Duodenal mucosa (tissue), 2 donors: ENCODE measurements around the gene NFATC1.
"Not testable (repeated sequence)": the region's sequence is repeated elsewhere in the genome, so short reads cannot be mapped to it uniquely, and the experiment has no call there.

Experiments
- H3K27ac ChIP-seq: one replicate; pipeline ENCODE4 v1.7.0; 2013; ENCODE audit warnings: low read depth, low read length
- H3K27me3 ChIP-seq, 2 donors: one replicate each; pipeline ENCODE4 v1.7.0; 2013; ENCODE audit warnings: low read length in 2 of 2, control low read depth in 1 of 2; ENCODE audit not compliant: insufficient read depth in 2 of 2, control insufficient read depth in 1 of 2
- H3K36me3 ChIP-seq, 2 donors: one replicate each; pipeline ENCODE4 v1.7.0; 2013; ENCODE audit warnings: low read length in 2 of 2, control low read depth in 1 of 2; ENCODE audit not compliant: insufficient read depth in 2 of 2, control insufficient read depth in 1 of 2
- H3K4me1 ChIP-seq, 2 donors: one replicate each; pipeline ENCODE4 v1.7.0; 2013; ENCODE audit warnings: low read length in 2 of 2, control low read depth in 1 of 2; ENCODE audit not compliant: insufficient read depth in 2 of 2, control insufficient read depth in 1 of 2
- H3K4me3 ChIP-seq, 2 donors: one replicate each; pipeline ENCODE4 v1.7.0; 2013; ENCODE audit warnings: low read length in 2 of 2, low read depth in 1 of 2
- H3K9ac ChIP-seq, 2 donors: one replicate each; pipeline ENCODE4 v1.7.0; 2013; ENCODE audit warnings: low read length in 2 of 2, low read depth in 1 of 2
- H3K9me3 ChIP-seq, 2 donors: one replicate each; pipeline ENCODE4 v1.7.0; 2013; ENCODE audit warnings: low read length in 2 of 2, control low read depth in 1 of 2; ENCODE audit not compliant: control insufficient read depth in 1 of 2

NFATC1 gene

GRCh38 chr18:79476918-79477571, 81.3 kb downstream of the NFATC1 start:
- H3K27me3 ChIP-seq: no peaks in the 10 kb centered on the region
- H3K4me3 ChIP-seq: no peak overlapping the region
- H3K9ac ChIP-seq: no peak overlapping the region
- H3K27ac ChIP-seq: no peak overlapping the region
- H3K36me3 ChIP-seq: peaks cover 4 to 5% of the 10 kb centered on the region in 2 donors
- peaks cover 8 to 13% of the 10 kb centered on the region in 2 donors for H3K9me3 ChIP-seq
- no peaks in the 10 kb centered on the region for H3K4me1 ChIP-seq

- Histone ChIP-seq H3K9me3 (peaks cover 8 to 13% of the 10 kb centered on the region in 2 donors), H3K4me3 (no peak overlapping the region), H3K9ac (no peak overlapping the region), H3K27me3 (no peaks in the 10 kb centered on the region), H3K27ac (no peak overlapping the region), H3K4me1 (no peaks in the 10 kb centered on the region), H3K36me3 (peaks cover 4 to 5% of the 10 kb centered on the region in 2 donors)
Observed at GRCh38 chr18:79477711-79478483, 82.2 kb downstream of the NFATC1 start.

DNA sequence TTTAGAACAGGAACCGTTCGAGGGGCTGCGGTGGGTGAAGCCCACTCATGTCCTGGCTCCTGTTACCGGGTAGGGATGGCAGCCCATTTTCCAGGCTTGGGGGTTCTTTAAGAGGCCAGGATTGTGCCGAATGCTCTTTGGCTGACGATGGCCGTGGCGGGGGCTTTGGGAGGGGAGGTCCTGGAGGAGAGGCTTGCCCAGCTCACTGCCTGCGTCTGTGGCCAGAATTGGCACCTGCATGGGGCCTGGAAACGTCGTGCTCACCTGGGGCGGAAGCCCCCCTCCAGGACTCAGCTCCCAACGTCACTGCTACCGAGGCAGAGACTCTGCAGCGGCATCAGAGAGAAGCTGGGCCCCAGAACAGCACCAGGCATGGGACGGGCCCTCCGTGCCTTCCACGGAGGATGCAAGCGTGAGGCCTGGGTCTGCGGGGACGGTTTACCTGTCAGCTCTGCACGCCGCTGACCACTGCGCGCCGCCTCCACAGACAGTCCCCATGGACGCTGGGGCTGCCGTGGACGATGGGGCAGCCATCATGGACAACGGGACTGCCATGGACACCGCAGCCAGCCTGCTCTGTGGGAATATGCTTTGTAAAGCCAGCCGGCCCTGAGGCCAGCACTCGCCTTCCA, 82.9 kb downstream of the NFATC1 start:
- H3K27me3 ChIP-seq: no peaks in the 10 kb centered on the region
- H3K36me3 ChIP-seq: peaks cover 0 to 4% of the 10 kb centered on the region in 2 donors
- no peak overlapping the region for H3K4me3 ChIP-seq
- H3K9ac ChIP-seq: no peak overlapping the region
- no peak overlapping the region for H3K27ac ChIP-seq
- no peaks in the 10 kb centered on the region for H3K4me1 ChIP-seq
- H3K9me3 ChIP-seq: peaks cover 8 to 10% of the 10 kb centered on the region in 2 donors

DNA sequence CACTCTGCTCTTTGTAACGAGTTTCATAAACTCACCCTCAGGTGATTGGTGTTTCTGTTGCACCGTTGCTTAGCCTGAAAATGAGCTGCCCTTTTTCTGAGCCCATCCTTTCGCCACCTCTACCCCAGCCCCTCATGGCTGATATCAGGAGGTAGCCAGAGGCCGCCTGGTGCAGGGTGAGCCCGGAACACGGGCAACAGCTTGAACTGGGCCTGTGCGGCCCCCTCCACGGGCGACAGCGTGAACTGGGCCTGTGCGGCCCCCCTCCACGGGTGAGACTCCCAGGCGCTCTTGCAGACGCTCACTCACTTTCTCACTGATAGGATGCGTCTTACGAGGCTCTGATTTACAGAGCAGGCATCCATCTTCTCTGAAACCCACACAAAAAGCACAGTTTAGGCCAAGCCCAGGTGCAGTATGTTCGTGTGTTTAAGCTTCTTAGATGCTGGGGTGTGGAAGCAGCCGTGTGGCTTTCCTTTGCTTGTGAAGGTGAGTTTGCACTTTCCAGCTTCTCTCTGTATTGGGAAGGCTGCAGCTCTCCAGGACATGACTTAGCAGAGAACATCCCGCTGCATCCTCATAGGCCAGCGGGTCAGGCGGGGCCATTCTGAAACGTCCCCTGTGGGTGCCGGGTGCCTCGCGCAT, 83.5 kb downstream of the NFATC1 start:
- Histone ChIP-seq H3K27ac (no peak overlapping the region), H3K36me3 (peaks cover 0 to 4% of the 10 kb centered on the region in 2 donors), H3K4me3 (no peak overlapping the region), H3K27me3 (no peaks in the 10 kb centered on the region), H3K4me1 (no peaks in the 10 kb centered on the region), H3K9ac (no peak overlapping the region), H3K9me3 (peaks cover 8% of the 10 kb centered on the region in 2 donors)

GRCh38 chr18:79479761-79480161, 84.0 kb downstream of the NFATC1 start:
- no peak overlapping the region for H3K4me3 ChIP-seq
- H3K4me1 ChIP-seq: no peaks in the 10 kb centered on the region
- H3K9me3 ChIP-seq: peaks cover 6 to 7% of the 10 kb centered on the region in 2 donors
- no peak overlapping the region for H3K27ac ChIP-seq
- peaks cover 0 to 4% of the 10 kb centered on the region in 2 donors for H3K36me3 ChIP-seq
- no peak overlapping the region for H3K9ac ChIP-seq
- no peaks in the 10 kb centered on the region for H3K27me3 ChIP-seq

DNA sequence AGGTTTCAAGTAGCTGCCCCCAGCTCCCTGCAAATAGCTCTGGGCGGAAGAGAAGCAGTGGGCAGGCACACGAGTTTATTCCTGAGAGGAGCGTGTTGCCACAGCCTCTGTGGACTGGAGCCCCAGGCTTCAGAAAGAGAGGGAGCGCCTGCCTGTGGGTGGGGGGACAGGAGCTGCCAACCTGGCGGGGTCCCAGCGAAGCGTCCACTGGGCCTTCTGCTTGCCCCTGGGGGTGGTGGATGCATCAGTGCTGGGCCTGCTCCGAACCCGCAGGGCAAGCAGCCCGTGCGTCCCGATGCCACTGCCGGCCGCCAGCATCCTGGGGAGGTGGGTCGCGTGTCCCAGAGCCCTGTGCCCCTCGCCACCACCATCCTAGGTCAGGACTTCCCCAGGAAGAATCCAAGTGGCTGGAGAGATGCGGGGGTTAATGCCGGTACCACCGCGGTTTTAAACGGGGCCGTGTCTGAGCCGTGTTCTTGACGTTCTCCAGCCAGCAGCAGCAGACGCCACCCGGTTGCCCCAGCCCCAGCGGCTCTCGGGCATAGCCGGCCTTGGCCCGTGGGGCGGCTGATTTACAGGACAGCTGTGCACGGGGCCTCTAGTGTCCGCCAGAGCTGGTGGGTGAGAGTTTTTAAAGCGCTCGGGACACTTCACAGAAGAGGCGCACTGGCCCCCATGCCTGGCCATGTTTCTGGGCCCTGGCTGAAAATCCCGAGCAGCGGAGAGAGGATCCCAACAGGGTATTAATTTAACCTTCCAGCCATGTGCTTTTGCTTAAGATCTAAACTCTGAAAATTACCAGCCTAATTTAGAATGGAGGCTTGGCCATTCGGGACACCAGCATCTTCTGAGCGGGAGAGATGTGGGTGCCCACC, 84.7 kb downstream of the NFATC1 start:
- Histone ChIP-seq H3K27me3 (no peaks in the 10 kb centered on the region), H3K4me1 (no peaks in the 10 kb centered on the region), H3K9ac (no peak overlapping the region), H3K27ac (no peak overlapping the region), H3K4me3 (no peak overlapping the region), H3K36me3 (no peaks in the 10 kb centered on the region), H3K9me3 (peaks cover 0 to 1% of the 10 kb centered on the region in 2 donors)

DNA sequence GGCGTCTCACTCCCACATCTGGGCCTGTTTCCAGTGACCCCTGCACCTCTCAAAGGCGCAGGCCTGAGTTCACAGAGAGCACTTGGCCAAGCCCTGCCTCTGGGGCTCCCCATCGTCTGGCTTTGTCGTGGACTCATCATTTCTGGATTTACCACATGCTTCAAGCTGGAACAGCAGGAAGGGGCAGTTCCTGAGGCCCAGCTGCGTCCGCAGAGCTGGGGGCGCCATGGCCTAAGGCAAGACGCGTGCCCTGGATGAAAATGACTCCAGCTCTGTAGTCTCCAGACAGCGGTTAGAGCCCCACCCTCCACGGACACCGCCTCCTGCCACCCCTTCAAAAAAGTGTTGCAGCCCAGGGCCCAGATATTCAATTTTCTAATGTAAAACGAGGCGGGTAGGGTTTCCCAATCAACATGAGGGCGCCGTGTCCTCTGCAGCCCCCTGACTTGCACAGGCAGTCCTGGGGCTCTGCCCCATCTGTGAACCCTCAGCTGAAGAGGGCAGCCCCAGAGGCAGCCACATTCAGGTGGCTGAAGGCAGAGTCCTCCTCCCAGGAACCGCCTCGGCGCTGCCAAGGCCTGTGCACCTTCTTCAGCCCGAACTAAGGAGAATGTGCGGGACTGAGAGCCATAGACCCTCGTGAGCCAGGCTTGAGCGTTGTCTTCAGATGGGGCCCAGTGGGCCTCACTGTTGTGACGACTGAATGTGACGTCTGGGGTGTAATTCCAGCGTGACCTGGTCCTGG, 85.5 kb downstream of the NFATC1 start:
- Histone ChIP-seq H3K27ac (no peak overlapping the region), H3K27me3 (no peaks in the 10 kb centered on the region), H3K4me1 (no peaks in the 10 kb centered on the region), H3K9me3 (no peaks in the 10 kb centered on the region), H3K36me3 (no peaks in the 10 kb centered on the region), H3K4me3 (no peak overlapping the region), H3K9ac (no peak overlapping the region)

GRCh38 chr18:79483393-79483792, 87.7 kb downstream of the NFATC1 start:
- H3K36me3 ChIP-seq, H3K27ac ChIP-seq, H3K9me3 ChIP-seq, H3K4me1 ChIP-seq, H3K27me3 ChIP-seq, H3K9ac ChIP-seq, H3K4me3 ChIP-seq: not testable (repeated sequence)

GRCh38 chr18:79483971-79484491, 88.3 kb downstream of the NFATC1 start:
- H3K27ac ChIP-seq: no peak overlapping the region
- peaks cover 0 to 9% of the 10 kb centered on the region in 2 donors for H3K36me3 ChIP-seq

More at GRCh38 chr18:79483971-79484491, 88.3 kb downstream of the NFATC1 start:
- H3K4me3 ChIP-seq: no peak overlapping the region
- H3K9me3 ChIP-seq: no peaks in the 10 kb centered on the region
- no peak overlapping the region for H3K9ac ChIP-seq
- H3K27me3 ChIP-seq: no peaks in the 10 kb centered on the region
- no peaks in the 10 kb centered on the region for H3K4me1 ChIP-seq
